ENCODE data around the gene INPP5J.
"Not testable (repeated sequence)": the region's sequence is repeated elsewhere in the genome, so short reads cannot be mapped to it uniquely, and the experiment has no call there.

INPP5J gene

DNA sequence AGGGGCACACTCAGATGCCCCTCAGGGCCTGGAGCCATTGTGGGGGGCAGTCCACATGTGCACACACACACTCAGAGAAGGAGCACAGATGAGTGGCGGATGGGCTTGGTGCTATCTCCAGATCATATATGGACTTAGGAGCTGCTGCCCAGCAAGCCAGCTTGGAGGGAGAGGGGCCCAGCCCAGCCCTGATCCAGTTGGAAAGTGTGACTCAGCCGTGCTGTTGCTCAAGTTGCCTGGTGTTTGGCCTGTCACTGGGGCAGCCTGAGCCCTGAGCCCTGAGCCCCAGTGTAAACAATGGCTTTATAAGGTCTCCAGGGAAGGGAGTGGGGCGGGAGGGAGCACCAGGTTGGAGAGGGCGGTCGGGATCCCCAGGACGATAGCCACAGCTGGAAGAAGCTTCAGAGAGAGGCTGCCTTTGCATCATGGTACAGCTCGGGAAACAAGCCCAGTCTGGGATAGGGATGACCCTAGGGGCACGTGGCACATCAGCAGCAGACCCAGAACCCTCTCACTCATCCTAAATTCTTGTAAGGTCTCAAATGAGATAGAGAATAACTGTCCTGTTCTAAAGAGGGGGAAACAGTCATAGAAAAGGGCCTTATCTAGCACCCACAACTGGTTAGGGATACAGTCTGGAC is 20.2 kb upstream of the INPP5J start:
- no peak for DNase-seq

GRCh38 chr22:31103111-31103510 is 19.7 kb upstream of the INPP5J start:
- DNase-seq = no peak

DNA sequence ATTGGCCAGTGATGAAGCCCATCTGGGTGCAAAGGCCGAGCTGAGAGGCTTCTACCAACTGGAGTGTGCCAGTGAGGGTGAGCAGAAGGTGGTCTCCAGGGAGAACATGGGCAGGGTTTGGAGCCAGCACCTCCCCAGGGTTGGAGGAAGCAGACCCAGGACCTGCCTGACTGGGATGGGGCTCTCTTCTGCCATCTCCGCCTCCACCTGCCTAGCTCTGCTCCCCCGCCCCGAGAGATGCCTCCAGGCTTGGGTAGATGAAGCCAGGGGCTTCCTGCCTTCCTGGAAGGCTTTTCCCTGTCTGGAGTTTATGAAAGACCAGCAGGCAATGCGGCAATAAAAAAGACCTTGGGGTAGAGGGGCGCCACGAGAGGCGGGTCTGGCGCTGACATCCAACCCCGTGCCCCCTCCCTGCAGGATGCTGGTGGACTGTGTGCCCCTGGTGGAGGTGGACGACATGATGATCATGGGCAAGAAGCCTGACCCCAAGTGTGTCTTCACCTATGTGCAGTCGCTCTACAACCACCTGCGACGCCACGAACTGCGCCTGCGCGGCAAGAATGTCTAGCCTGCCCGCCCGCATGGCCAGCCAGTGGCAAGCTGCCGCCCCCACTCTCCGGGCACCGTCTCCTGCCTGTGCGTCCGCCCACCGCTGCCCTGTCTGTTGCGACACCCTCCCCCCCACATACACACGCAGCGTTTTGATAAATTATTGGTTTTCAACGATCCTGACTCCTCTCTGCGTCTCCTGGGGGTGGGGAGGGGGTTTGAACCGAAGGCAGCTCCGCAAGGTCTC is 18.7 kb upstream of the INPP5J start:
- DNase-seq = no peak

DNA sequence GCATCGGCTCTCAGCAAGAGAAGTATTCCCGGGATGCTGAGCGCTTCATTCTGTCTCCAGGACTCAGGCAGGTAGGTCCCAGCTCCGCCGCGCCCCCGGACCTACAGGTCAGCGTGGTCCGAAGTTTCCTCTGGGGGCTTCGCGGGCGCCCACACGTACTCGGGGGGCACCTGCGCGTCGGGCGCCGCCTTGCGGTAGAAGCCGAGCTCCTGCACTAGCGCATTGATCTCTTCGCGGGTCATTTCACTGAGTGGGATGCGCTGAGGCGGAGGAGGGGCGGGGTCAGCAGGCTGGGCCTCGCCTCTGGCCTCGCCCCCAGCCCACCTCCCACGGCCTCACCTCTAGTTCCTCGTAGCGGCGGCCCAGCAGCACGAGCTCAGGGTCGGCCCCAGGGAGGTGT is 17.9 kb upstream of the INPP5J start:
- no peak for DNase-seq

DNA sequence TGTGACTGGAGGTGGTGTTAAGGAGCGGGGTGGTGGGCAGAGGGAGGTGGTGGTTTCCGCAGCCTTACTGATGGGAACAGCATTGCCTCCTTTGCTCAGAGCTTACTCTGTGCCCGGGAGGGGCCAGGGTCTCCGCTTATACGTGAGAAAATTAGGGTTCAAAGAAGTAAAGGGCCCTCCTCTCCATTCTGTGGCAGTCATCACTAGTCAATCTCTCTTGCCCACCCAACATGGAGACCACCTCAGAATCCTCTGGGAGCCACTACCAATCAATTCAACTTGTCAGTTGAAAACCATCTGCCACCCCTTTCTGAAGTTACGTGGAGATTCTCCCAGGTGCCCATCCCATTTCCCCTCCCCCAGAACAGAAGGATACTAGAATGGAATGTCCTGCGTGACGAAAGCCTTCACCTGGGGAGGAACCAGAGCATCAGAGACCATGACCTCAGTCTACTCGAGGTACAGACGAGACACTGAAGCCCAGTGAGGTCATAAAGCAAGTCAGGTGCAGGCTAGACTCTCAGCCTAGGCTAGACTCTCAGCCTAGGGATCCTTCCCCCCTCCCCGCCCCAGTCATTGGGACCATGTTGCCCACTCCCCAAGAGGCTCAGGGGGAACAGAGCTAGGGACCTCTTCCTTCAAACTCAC is 17.4 kb upstream of the INPP5J start:
- DNase-seq = no peak

DNA sequence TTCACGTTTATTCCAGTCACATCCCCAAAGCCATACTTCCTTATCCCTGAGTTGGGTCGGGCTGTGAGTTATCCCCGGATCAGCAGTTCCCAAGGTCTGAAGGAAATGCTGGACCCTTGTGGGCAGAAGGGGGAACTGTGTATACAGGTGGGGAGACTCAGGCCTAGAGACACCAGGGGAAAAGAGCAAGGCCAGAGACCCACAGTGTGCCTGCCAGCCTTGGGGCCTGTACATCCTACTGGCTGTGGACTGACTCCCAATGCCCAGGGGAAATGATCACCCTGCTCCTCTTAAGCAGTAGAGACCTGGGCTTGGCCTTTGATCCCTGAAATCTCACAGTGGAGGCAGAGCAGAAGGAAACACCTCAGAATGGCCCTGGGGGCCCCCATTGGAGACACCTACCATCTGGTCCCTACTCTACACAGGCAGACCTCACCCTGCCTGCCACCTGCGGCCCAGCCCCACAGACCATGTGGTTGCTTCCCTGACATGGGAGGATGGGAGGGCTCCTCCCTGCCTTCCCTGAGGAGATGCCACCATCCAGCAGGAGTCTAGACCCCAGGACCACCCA is 16.7 kb upstream of the INPP5J start:
- DNase-seq = no peak

DNA sequence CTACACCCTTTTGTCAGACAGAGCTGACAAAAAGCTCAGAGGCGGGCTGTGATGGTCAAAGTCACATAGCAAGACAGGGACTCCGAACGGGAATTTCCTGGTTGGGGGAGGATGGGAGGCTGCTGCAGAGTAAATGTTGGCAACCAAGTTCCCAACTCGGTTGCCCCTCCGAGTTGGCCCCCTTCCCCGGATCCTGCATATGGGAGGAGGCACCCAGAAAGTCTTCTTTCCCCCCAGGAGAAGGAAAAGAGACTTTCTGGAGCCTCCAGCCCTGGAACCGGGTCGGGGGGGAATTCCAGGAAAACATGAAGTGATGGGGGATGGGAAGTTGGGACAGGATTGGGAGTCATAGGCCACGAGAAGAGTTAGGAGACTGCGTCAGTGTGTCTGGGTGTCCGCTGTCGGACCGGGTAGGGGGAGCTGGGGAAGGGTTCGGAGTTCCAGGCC is 16.0 kb upstream of the INPP5J start:
- DNase-seq = no peak

DNA sequence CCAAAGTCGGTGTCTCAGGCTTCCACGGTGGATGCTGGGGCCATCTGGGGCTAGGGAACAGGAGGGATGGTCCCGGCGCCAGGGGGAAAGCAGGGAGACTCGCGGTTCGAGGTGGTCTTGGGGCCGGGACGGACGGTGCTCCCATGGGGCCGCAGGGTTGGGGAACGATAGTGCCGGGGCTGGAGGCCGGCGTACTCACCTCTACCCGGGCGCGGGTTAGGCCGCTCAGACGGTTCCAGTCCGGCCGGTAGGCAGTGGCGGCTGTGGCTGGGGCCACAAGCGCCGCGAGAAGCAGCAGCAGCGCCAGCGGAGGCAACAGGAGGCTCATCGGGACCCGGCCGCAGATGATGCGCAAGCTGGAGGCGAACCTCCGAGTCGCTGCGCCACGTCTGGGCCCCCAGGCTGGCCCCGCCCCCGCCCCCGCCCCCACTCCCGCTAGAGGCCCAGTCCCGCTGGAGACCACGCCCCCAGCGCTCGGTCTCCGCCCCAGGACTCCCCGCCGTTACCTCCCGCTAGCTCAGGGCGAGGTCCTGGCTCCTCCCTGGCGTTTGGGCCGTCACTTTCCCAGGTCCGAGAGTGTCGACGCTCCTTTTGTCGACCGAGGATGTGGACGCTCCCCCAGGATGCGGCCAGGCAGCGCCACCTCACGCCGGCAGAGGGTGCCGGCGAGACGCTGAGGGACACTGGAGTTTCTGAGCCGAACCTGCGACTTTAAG is 15.4 kb upstream of the INPP5J start, which contains the start of gene SELENOM:
Gene SELENOM (minus strand): TSS at position 391 of the 716 bp plus-strand sequence. CDS start 63 bp downstream, at position 328.
- peak; percentile 94 for DNase-seq

DNA sequence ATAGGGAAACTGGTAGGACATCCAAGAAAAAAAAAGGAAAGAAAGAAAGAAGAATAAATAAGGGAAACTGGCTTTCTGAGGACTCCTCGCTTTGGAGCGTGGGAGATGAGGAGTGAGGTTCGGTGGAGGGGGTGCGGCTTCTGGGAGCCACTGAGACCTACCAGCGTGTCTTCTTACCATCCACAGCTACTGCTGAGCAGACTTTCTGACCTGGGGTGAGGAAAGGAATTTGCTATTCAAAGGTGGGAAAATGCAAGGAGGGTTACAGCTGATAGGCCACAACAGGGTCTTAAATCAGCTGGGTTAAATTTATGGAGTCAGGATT is 14.9 kb upstream of the INPP5J start:
- DNase-seq = no peak

- DNase-seq = not testable (repeated sequence)
These were observed 10.1 kb upstream of the INPP5J start for GRCh38 chr22:31112547-31113091.

DNA sequence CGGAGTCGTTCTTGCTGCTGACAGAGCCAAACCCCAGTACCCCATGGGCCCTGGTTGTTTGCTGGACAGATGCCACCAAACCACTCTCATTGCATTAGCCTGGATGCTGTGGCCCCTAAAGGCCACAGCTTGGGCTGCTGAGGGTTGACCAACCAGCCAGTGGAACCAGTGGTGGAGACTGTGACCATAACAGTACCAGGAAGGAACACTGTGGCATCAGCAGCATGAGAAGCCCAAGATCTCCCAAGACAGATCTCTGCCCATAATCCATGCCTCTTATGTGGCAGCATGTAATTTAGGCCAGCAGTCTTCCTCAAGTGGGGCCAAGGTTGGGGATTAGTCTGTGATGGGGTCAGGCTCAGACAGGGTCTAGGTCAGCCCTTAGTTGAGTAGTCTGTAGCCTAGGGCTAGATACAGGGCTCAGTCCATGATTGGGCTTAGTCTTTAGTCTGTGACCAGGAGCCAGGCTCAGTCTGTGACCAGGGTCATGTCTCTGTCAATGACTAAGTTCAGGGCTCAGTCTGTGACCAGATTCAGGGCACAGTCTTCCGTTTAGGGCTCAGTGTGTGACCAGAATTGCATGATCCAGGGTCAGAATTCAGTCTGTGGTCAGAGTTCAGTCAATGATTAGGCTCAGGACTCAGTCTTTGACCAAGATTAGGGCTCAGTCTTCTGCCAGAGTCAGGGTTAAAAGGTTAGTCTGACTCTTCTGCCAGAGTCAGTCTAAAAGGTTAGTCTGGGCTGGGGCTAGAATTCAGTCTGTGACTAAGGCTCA is 4.5 kb upstream of the INPP5J start:
- DNase-seq = peak; percentile 6

GRCh38 chr22:31119026-31119717 is 3.6 kb upstream of the INPP5J start:
- peak; percentile 23 for DNase-seq

DNA sequence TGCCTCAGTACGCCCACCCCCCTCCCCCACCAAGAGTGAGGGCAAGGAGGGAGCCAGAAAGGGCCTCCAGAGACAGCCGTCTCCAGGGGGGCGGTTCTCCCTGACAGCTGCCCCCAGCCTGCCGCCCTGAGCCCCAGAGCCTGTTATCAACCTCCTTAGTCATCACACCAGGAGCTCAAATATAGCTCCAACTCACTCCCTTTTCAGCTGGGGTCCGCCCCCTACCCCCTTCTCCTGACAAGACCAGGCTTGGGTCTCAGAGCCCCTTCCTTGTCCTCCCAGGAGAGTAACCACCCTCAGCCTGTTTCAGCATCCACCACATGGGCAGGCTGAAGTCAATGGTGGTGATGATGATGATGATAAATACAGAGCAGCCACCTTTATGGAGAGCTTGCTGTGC is 2.5 kb upstream of the INPP5J start:
- DNase-seq = no peak

GRCh38 chr22:31120642-31121041 is 2.1 kb upstream of the INPP5J start:
- DNase-seq = no peak

DNA sequence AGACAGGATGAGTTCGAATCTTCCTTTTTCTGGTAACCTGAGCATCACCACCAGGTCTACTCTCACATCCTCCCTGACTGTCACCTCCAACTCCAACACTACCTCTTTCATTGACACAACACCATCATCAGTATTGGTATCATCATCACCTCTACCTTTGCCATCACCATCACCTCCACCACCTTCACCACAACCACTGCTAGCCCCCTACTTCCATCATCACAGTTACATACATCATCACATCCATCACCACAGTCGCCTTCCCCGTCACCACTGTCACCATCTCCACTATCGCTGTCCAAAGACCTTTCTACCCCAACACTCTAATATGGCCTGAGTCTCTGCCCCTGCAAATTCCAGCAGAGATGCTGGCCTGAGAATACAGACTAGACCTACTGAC is 1.4 kb upstream of the INPP5J start:
- DNase-seq = no peak

GRCh38 chr22:31122196-31122531 is 602 bp upstream of the INPP5J start:
- no peak for DNase-seq

DNA sequence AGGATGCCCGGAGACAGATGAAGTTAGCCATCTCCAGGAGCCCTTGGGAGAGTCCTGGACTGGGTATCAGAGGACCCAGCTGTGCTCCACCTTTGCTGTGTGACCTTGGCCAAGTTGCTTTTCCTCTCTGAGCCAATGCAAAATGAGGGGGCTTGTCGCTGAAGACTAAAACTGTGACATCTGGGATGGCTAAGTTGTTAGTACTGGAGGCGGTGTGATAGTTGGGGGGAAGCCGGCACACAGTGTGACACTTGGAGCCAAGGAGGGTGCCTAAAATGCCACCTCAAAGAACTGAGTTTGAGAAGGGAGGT is 481 bp downstream of the INPP5J start:
- no peak for DNase-seq

GRCh38 chr22:31124290-31124689 is 1.5 kb downstream of the INPP5J start:
- no peak for DNase-seq

- no peak for DNase-seq
These were observed 2.2 kb downstream of the INPP5J start for GRCh38 chr22:31124811-31125465.

DNA sequence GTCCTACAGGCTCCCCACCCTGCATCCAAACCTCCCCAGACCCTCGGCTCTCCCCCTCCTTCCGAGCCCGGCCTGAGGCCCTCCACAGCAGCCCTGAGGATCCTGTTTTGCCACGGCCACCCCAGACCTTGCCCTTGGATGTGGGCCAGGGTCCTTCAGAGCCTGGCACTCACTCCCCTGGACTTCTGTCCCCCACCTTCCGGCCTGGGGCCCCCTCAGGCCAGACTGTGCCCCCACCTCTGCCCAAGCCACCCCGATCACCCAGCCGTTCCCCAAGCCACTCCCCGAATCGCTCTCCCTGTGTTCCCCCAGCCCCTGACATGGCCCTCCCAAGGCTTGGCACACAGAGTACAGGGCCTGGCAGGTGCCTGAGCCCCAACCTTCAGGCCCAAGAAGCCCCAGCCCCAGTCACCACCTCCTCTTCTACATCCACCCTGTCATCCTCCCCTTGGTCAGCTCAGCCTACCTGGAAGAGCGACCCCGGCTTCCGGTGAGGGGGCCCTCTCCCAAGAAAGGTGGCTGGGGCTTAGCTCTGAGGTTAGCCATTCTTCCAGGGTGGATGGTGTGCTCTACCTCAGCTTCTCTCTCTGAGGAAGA is 2.9 kb downstream of the INPP5J start:
- no peak for DNase-seq

All from right forelimb (tissue), 1 donor.